Measurements from ENCODE around the gene GSC2.

DNA sequence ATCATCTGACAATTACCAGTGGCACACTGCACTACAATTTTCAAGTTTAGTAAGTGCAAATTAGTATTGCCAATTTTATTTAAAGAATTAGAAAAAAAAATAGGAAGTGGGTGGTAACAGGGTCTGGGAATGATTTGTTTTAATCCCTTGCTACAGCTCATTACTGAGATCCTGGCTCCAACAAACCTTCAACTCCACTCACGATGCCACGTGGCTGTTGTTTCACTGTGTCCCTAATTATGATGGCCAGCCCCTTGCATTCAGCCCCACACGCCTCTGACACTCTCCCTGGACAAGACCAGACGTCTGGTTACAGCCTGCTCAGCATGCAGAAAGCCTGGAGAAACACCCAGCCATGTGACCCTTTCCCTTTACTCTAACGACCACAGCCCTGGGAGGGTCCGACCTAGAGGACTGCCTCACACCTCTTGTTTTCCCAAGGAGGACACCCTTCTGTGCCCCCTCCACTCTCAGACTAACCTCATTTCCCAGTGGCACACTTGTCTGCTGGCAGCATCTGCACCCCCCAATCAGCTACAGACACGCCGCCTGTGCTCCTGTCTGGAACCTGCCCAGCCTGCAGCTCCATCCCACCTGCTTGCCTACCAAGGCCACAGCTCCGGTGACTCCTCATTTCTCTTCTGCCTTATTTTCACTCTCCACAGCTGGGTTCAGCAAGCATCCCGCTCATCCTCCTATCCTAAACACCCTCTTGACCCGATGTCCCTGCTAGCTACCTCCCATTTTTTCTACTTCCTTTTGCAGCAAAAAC lies 46.9 kb upstream of the GSC2 start:
- TF ChIP-seq GABPA (IDR thresholded peaks at IDR 0.05; ENCODE audit: low read depth) = no peak
- no peak for TF ChIP-seq POLR2AphosphoS5 (IDR thresholded peaks at IDR 0.05; ENCODE audit: low read depth)
- TF ChIP-seq, protein P1, sequence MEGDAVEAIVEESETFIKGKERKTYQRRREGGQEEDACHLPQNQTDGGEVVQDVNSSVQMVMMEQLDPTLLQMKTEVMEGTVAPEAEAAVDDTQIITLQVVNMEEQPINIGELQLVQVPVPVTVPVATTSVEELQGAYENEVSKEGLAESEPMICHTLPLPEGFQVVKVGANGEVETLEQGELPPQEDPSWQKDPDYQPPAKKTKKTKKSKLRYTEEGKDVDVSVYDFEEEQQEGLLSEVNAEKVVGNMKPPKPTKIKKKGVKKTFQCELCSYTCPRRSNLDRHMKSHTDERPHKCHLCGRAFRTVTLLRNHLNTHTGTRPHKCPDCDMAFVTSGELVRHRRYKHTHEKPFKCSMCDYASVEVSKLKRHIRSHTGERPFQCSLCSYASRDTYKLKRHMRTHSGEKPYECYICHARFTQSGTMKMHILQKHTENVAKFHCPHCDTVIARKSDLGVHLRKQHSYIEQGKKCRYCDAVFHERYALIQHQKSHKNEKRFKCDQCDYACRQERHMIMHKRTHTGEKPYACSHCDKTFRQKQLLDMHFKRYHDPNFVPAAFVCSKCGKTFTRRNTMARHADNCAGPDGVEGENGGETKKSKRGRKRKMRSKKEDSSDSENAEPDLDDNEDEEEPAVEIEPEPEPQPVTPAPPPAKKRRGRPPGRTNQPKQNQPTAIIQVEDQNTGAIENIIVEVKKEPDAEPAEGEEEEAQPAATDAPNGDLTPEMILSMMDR (IDR thresholded peaks at IDR 0.05; ENCODE audit: insufficient read depth, low read length) = no peak
- TF ChIP-seq REST (IDR thresholded peaks at IDR 0.05; ENCODE audit: insufficient replicate concordance, low read depth) = no peak
- TF ChIP-seq SPI1 (IDR thresholded peaks at IDR 0.05; ENCODE audit: borderline replicate concordance, low read depth) = no peak

All from HL-60 (cell line).